MM.1S (cell line): ENCODE measurements around the gene MBOAT1.

Experiments
- DNase-seq: peaks from one replicate; pipeline ENCODE4 v3.0.0-alpha.2; 2015
- H2AFZ ChIP-seq: fragments of 300-600 bp; sonication (generic); 2 replicates; pipeline ENCODE4 v1.6.0; 2016; ENCODE audit warnings: antibody characterized with exemption, low read length
- H3F3A ChIP-seq: fragments of 300-600 bp; sonication (generic); 2 replicates; pipeline ENCODE4 v1.6.1; 2016; ENCODE audit warnings: mild to moderate bottlenecking, antibody characterized with exemption, low read length, moderate library complexity, mixed read lengths; ENCODE audit not compliant: insufficient read depth
- H3K27ac ChIP-seq: fragments of 300-600 bp; sonication (generic); 2 replicates; pipeline ENCODE4 v1.5.1; 2016; ENCODE audit warnings: mild to moderate bottlenecking, low read length
- H3K27me3 ChIP-seq: fragments of 300-600 bp; sonication (generic); replicated peaks from 2 replicates; pipeline ENCODE4 v1.6.0; 2016; ENCODE audit warnings: low read length; ENCODE audit not compliant: insufficient read depth
- H3K36me3 ChIP-seq: fragments of 300-600 bp; sonication (generic); replicated peaks from 2 replicates; pipeline ENCODE4 v1.6.1; 2016; ENCODE audit warnings: mild to moderate bottlenecking, low read length, mixed read lengths; ENCODE audit not compliant: insufficient read depth
- H3K4me1 ChIP-seq: fragments of 300-600 bp; sonication (generic); 2 replicates; pipeline ENCODE4 v1.6.1; 2016; ENCODE audit warnings: low read length, mixed read lengths
- H3K4me2 ChIP-seq: fragments of 300-600 bp; sonication (generic); 2 replicates; pipeline ENCODE4 v1.6.0; 2016; ENCODE audit warnings: low read depth, low read length
- H3K4me3 ChIP-seq: fragments of 300-600 bp; sonication (generic); 2 replicates; pipeline ENCODE4 v1.5.1; 2016; ENCODE audit warnings: low read length, mixed read lengths
- H3K79me2 ChIP-seq: fragments of 300-600 bp; sonication (generic); 2 replicates; pipeline ENCODE4 v1.6.1; 2016; ENCODE audit warnings: mixed run types, low read length, mixed read lengths
- H3K9ac ChIP-seq: fragments of 300-600 bp; sonication (generic); 2 replicates; pipeline ENCODE4 v1.6.1; 2016; ENCODE audit warnings: low read length, mixed read lengths
- H3K9me2 ChIP-seq: fragments of 300-600 bp; sonication (generic); replicated peaks from 2 replicates; pipeline ENCODE4 v1.6.1; 2016; ENCODE audit warnings: mild to moderate bottlenecking, low read length, mixed read lengths; ENCODE audit not compliant: insufficient read depth
- H3K9me3 ChIP-seq: fragments of 300-600 bp; sonication (generic); replicated peaks from 2 replicates; pipeline ENCODE4 v1.6.1; 2016; ENCODE audit warnings: mild to moderate bottlenecking, low read length, mixed read lengths; ENCODE audit not compliant: insufficient read depth
- H4K20me1 ChIP-seq: fragments of 300-600 bp; sonication (generic); 2 replicates; pipeline ENCODE4 v1.6.1; 2016; ENCODE audit warnings: mild to moderate bottlenecking, low read length, moderate library complexity, mixed read lengths; ENCODE audit not compliant: insufficient read depth
- EZH2 ChIP-seq: fragments of 300-600 bp; sonication (generic); optimal IDR thresholded peaks from 2 replicates; pipeline ENCODE3; 2017; ENCODE audit warnings: low read depth, mild to moderate bottlenecking, antibody characterized with exemption, low read length, mixed read lengths
- EZH2phosphoT487 ChIP-seq: fragments of 300-600 bp; sonication (generic); IDR thresholded peaks from 2 replicates; pipeline ENCODE4 v1.6.1; 2018; ENCODE audit warnings: antibody characterized with exemption, low read length
- TF ChIP-seq, protein P1 (sequence below): fragments of 300-600 bp; sonication (generic); IDR thresholded peaks from 2 replicates; pipeline ENCODE4 v1.5.1; 2016; ENCODE audit warnings: antibody characterized with exemption, low read length, mixed read lengths

The MBOAT1 gene

GRCh38 chr6:20233007-20233730, 20.9 kb upstream of the MBOAT1 start:
- H3K9me2 ChIP-seq, result no peaks in the 10 kb centered on the region
- H3F3A ChIP-seq, result no peaks in the 10 kb centered on the region
- H3K4me2 ChIP-seq, result no peak overlapping the region
- H3K4me3 ChIP-seq, result no peak overlapping the region
- H2AFZ ChIP-seq, result no peak overlapping the region
- no peak overlapping the region for H3K27ac ChIP-seq
- no peaks in the 10 kb centered on the region for H3K36me3 ChIP-seq
- no peak overlapping the region for H3K9ac ChIP-seq
- no peaks in the 10 kb centered on the region for H4K20me1 ChIP-seq
- no peaks in the 10 kb centered on the region for H3K27me3 ChIP-seq
- no peaks in the 10 kb centered on the region for H3K79me2 ChIP-seq
- no peaks in the 10 kb centered on the region for H3K9me3 ChIP-seq
- H3K4me1 ChIP-seq, result no peaks in the 10 kb centered on the region
- no peak for DNase-seq
- TF ChIP-seq EZH2, result no peak
- TF ChIP-seq EZH2phosphoT487, result no peak
- TF ChIP-seq, protein P1, sequence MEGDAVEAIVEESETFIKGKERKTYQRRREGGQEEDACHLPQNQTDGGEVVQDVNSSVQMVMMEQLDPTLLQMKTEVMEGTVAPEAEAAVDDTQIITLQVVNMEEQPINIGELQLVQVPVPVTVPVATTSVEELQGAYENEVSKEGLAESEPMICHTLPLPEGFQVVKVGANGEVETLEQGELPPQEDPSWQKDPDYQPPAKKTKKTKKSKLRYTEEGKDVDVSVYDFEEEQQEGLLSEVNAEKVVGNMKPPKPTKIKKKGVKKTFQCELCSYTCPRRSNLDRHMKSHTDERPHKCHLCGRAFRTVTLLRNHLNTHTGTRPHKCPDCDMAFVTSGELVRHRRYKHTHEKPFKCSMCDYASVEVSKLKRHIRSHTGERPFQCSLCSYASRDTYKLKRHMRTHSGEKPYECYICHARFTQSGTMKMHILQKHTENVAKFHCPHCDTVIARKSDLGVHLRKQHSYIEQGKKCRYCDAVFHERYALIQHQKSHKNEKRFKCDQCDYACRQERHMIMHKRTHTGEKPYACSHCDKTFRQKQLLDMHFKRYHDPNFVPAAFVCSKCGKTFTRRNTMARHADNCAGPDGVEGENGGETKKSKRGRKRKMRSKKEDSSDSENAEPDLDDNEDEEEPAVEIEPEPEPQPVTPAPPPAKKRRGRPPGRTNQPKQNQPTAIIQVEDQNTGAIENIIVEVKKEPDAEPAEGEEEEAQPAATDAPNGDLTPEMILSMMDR, result no peak

- Histone ChIP-seq H3K9me3 (no peaks in the 10 kb centered on the region), H3K27ac (no peak overlapping the region), H3K27me3 (no peaks in the 10 kb centered on the region), H3K4me3 (no peak overlapping the region), H4K20me1 (no peaks in the 10 kb centered on the region), H3K4me1 (no peaks in the 10 kb centered on the region), H3K79me2 (no peaks in the 10 kb centered on the region), H3K36me3 (no peaks in the 10 kb centered on the region), H2AFZ (no peak overlapping the region), H3K9ac (no peak overlapping the region), H3K4me2 (no peak overlapping the region), H3F3A (no peaks in the 10 kb centered on the region), H3K9me2 (no peaks in the 10 kb centered on the region)
- no peak for TF ChIP-seq EZH2phosphoT487
- TF ChIP-seq, protein P1, result no peak
- TF ChIP-seq EZH2, result no peak
- DNase-seq, result no peak
These were observed 19.9 kb upstream of the MBOAT1 start for GRCh38 chr6:20232188-20232587.

- Histone ChIP-seq H3K9me3 (no peaks in the 10 kb centered on the region), H3K4me1 (no peaks in the 10 kb centered on the region), H3K4me3 (no peak overlapping the region), H3K36me3 (no peaks in the 10 kb centered on the region), H4K20me1 (no peaks in the 10 kb centered on the region), H3K9me2 (no peaks in the 10 kb centered on the region), H3K4me2 (no peak overlapping the region), H3F3A (no peaks in the 10 kb centered on the region), H3K79me2 (no peaks in the 10 kb centered on the region), H2AFZ (no peak overlapping the region), H3K9ac (no peak overlapping the region), H3K27ac (no peak overlapping the region), H3K27me3 (no peaks in the 10 kb centered on the region)
- TF ChIP-seq EZH2, result no peak
- no peak for TF ChIP-seq EZH2phosphoT487
- DNase-seq, result no peak
These were observed 18.3 kb upstream of the MBOAT1 start for GRCh38 chr6:20230401-20231119.

- Histone ChIP-seq H3K9me3 (no peaks in the 10 kb centered on the region), H3K36me3 (no peaks in the 10 kb centered on the region), H4K20me1 (no peaks in the 10 kb centered on the region), H3F3A (no peaks in the 10 kb centered on the region), H3K27me3 (no peaks in the 10 kb centered on the region), H2AFZ (no peak overlapping the region), H3K4me3 (no peak overlapping the region), H3K4me1 (no peaks in the 10 kb centered on the region), H3K9ac (no peak overlapping the region), H3K27ac (no peak overlapping the region), H3K9me2 (no peaks in the 10 kb centered on the region), H3K79me2 (no peaks in the 10 kb centered on the region), H3K4me2 (no peak overlapping the region)
- TF ChIP-seq EZH2 (no peak), EZH2phosphoT487 (no peak)
- TF ChIP-seq, protein P1, result no peak
- DNase-seq, result no peak
These were observed 17.6 kb upstream of the MBOAT1 start for GRCh38 chr6:20229881-20230280.
